IMR-90 (cell line): ENCODE results near the gene TTC28. TPM values are rescaled to one million over a fixed set of nuclear protein-coding genes. Genes with fewer than 3 reads are reported as not detected.

Experiments
- ATAC-seq: fragments of 200-7000 bp; cut with Tn5 transposase; 2 replicates; pipeline ENCODE4 v1.9.1; 2020; ENCODE audit warnings: low read depth, mild to moderate bottlenecking, moderate library complexity
- BruUV-seq: library from RNA; stranded (reverse); fragments of 400-500 nt; replicated peaks from 2 replicates; lab custom pipeline; 2021; lab: Mats Ljungman, UMichigan
- CTCF ChIA-PET: fragments of 300-600 bp; formaldehyde crosslinking; extraction: SDS; loops from one replicate; lab custom pipeline; 2021; ENCODE audit warnings: antibody characterized with exemption; lab: Yijun Ruan, JAX
- POLR2A ChIA-PET: fragments of 300-600 bp; sonication (Branson Sonifier 250); formaldehyde crosslinking; loops from one replicate; lab custom pipeline; 2022; ENCODE audit warnings: antibody characterized with exemption; ENCODE audit not compliant: unreplicated experiment; lab: Charles Lee
- DNase-seq: peaks from one replicate; pipeline ENCODE4 v3.0.0; 2013
- H2AFZ ChIP-seq: replicated peaks from 2 replicates; pipeline ENCODE3; 2013; ENCODE audit warnings: low read length, mild to moderate bottlenecking; ENCODE audit not compliant: poor library complexity
- H2AK5ac ChIP-seq: 2 replicates; pipeline ENCODE4 v1.6.1; 2013; ENCODE audit warnings: low read depth, low read length, inconsistent platforms
- H2AK9ac ChIP-seq: replicated peaks from 2 replicates; pipeline ENCODE3; 2013; ENCODE audit warnings: mild to moderate bottlenecking, low read depth, low read length, moderate library complexity; ENCODE audit not compliant: poor library complexity
- H2BK120ac ChIP-seq: 2 replicates; pipeline ENCODE4 v1.6.1; 2013; ENCODE audit warnings: low read depth, low read length, inconsistent platforms
- H2BK15ac ChIP-seq: 3 replicates; pipeline ENCODE4 v1.6.1; 2013; ENCODE audit warnings: low read depth, low read length, inconsistent platforms
- H2BK20ac ChIP-seq: 2 replicates; pipeline ENCODE4 v1.6.1; 2013; ENCODE audit warnings: low read depth, mild to moderate bottlenecking, inconsistent platforms, low read length, moderate library complexity
- H2BK5ac ChIP-seq: 2 replicates; pipeline ENCODE4 v1.6.1; 2013; ENCODE audit warnings: mild to moderate bottlenecking, low read depth, low read length, inconsistent platforms; ENCODE audit not compliant: poor library complexity, severe bottlenecking
- H3K14ac ChIP-seq: replicated peaks from 2 replicates; pipeline ENCODE4 v1.6.1; 2013; ENCODE audit warnings: low read depth, low read length, inconsistent platforms
- H3K18ac ChIP-seq: 2 replicates; pipeline ENCODE4 v1.6.1; 2013; ENCODE audit warnings: low read depth, low read length, control low read depth
- H3K23ac ChIP-seq: 2 replicates; pipeline ENCODE4 v1.6.1; 2013; ENCODE audit warnings: low read depth, low read length, inconsistent platforms
- H3K27ac ChIP-seq: 2 replicates; pipeline ENCODE4 v1.5.1; 2013; ENCODE audit warnings: mild to moderate bottlenecking, control low read depth, low read length; ENCODE audit not compliant: insufficient read depth
- H3K27me3 ChIP-seq: 2 replicates; pipeline ENCODE4 v1.6.1; 2013; ENCODE audit warnings: low read length; ENCODE audit not compliant: control insufficient read depth, insufficient read depth
- H3K36me3 ChIP-seq: 2 replicates; pipeline ENCODE4 v1.6.1; 2013; ENCODE audit warnings: low read length, mixed read lengths; ENCODE audit not compliant: control insufficient read depth, insufficient read depth
- H3K4ac ChIP-seq: 2 replicates; pipeline ENCODE4 v1.6.1; 2013; ENCODE audit warnings: low read depth, low read length, inconsistent platforms
- H3K4me1 ChIP-seq: 2 replicates; pipeline ENCODE4 v1.6.1; 2013; ENCODE audit warnings: low read length, mixed read lengths; ENCODE audit not compliant: control insufficient read depth, insufficient read depth
- H3K4me2 ChIP-seq: 2 replicates; pipeline ENCODE4 v1.6.1; 2013; ENCODE audit warnings: low read depth, mild to moderate bottlenecking, control low read depth, low read length, moderate library complexity
- H3K4me3 ChIP-seq: 2 replicates; pipeline ENCODE4 v1.5.1; 2013; ENCODE audit warnings: low read depth, mild to moderate bottlenecking, control low read depth, low read length, moderate library complexity; ENCODE audit not compliant: insufficient read depth
- H3K56ac ChIP-seq: 2 replicates; pipeline ENCODE4 v1.6.1; 2013; ENCODE audit warnings: low read length, inconsistent platforms; ENCODE audit not compliant: insufficient read depth; ENCODE audit errors: extremely low read depth
- H3K79me1 ChIP-seq, 2 experiments: 2 replicates each; pipeline ENCODE4 v1.6.1; 2013; ENCODE audit warnings: low read length in 2 of 2, inconsistent platforms in 1 of 2, low read depth in 1 of 2
- H3K9ac ChIP-seq: 2 replicates; pipeline ENCODE4 v1.6.1; 2013; ENCODE audit warnings: low read depth, low read length, control low read depth
- H3K9me1 ChIP-seq: 2 replicates; pipeline ENCODE4 v1.6.1; 2013; ENCODE audit warnings: low read length, inconsistent platforms; ENCODE audit not compliant: insufficient read depth
- H3K9me3 ChIP-seq: 2 replicates; pipeline ENCODE4 v1.6.1; 2013; ENCODE audit warnings: low read length; ENCODE audit not compliant: control insufficient read depth, insufficient read depth
- H4K20me1 ChIP-seq: 2 replicates; pipeline ENCODE4 v1.6.1; 2013; ENCODE audit warnings: low read length, inconsistent platforms; ENCODE audit not compliant: insufficient read depth
- H4K5ac ChIP-seq: 2 replicates; pipeline ENCODE4 v1.6.1; 2013; ENCODE audit warnings: mild to moderate bottlenecking, low read depth, low read length, control low read depth
- H4K8ac ChIP-seq, 2 experiments: 2 replicates each; pipeline ENCODE4 v1.6.1; 2013; ENCODE audit warnings: low read depth in 2 of 2, low read length in 2 of 2, control low read depth in 1 of 2, inconsistent platforms in 1 of 2
- H4K91ac ChIP-seq: 2 replicates; pipeline ENCODE4 v1.6.1; 2013; ENCODE audit warnings: low read depth, low read length, inconsistent platforms; ENCODE audit not compliant: insufficient read depth
- BHLHE40 ChIP-seq: fragments of 150-350 bp; IDR thresholded peaks from 2 replicates; pipeline ENCODE4 v1.6.1; 2016; ENCODE audit warnings: mild to moderate bottlenecking, low read depth, low read length
- CEBPB ChIP-seq: IDR thresholded peaks from 2 replicates; pipeline ENCODE4 v1.6.1; 2012; ENCODE audit warnings: low read depth, low read length, improper control_type of control experiment
- CHD1 ChIP-seq: IDR thresholded peaks from 2 replicates; pipeline ENCODE4 v1.6.1; 2012; ENCODE audit warnings: low read depth, low read length, improper control_type of control experiment
- CTCF ChIP-seq: conservative IDR thresholded peaks from 2 replicates; pipeline ENCODE4 v1.5.1; 2012; ENCODE audit warnings: mild to moderate bottlenecking, low read depth, low read length, improper control_type of control experiment
- ELK1 ChIP-seq: fragments of 150-350 bp; IDR thresholded peaks from 2 replicates; pipeline ENCODE4 v1.6.1; 2016; ENCODE audit warnings: low read depth, mild to moderate bottlenecking, low read length, moderate library complexity, borderline replicate concordance
- FOS ChIP-seq: fragments of 150-350 bp; IDR thresholded peaks from 2 replicates; pipeline ENCODE4 v1.6.1; 2016; ENCODE audit warnings: low read depth, low read length
- MAFK ChIP-seq: IDR thresholded peaks from 2 replicates; pipeline ENCODE4 v1.6.1; 2012; ENCODE audit warnings: low read depth, low read length, improper control_type of control experiment
- MAZ ChIP-seq: IDR thresholded peaks from 2 replicates; pipeline ENCODE4 v1.6.1; 2012; ENCODE audit warnings: low read depth, mild to moderate bottlenecking, low read length, improper control_type of control experiment, moderate library complexity, borderline replicate concordance
- MXI1 ChIP-seq: IDR thresholded peaks from 2 replicates; pipeline ENCODE4 v1.6.1; 2012; ENCODE audit warnings: low read depth, mild to moderate bottlenecking, low read length, moderate library complexity, borderline replicate concordance
- NFE2L2 ChIP-seq: fragments of 150-350 bp; IDR thresholded peaks from 2 replicates; pipeline ENCODE4 v1.6.1; 2016; ENCODE audit warnings: low read depth, mild to moderate bottlenecking, low read length
- POLR2A ChIP-seq: IDR thresholded peaks from 2 replicates; pipeline ENCODE4 v1.6.1; 2012; ENCODE audit warnings: mild to moderate bottlenecking, low read depth, low read length
- RAD21 ChIP-seq: IDR thresholded peaks from 2 replicates; pipeline ENCODE4 v1.6.1; 2012; ENCODE audit warnings: low read length, improper control_type of control experiment
- RCOR1 ChIP-seq: IDR thresholded peaks from 2 replicates; pipeline ENCODE4 v1.6.1; 2012; ENCODE audit warnings: mild to moderate bottlenecking, low read length, improper control_type of control experiment; ENCODE audit not compliant: insufficient replicate concordance
- RFX5 ChIP-seq: IDR thresholded peaks from 2 replicates; pipeline ENCODE4 v1.8.0; 2012; ENCODE audit warnings: low read depth, mild to moderate bottlenecking, low read length, moderate library complexity
- SMC3 ChIP-seq: fragments of 150-350 bp; IDR thresholded peaks from 2 replicates; pipeline ENCODE4 v1.6.1; 2016; ENCODE audit warnings: low read depth, mild to moderate bottlenecking, antibody characterized with exemption, low read length, moderate library complexity
- WGBS, 2 experiments: methylation state at CpG; one replicate each; pipeline versions ENCODE4 v1.1.5 to v1.1.7; 2013; ENCODE audit warnings: missing lambda C conversion rate in 2 of 2; ENCODE audit not compliant: insufficient read length in 1 of 2; ENCODE audit errors: extremely low coverage in 2 of 2; 5-methylcytosine and 5-hydroxymethylcytosine counted together
- dilution Hi-C: fragments of 300-500 bp; cut with HindIII; formaldehyde crosslinking; loops from one replicate; pipeline ENCODE4 v1.14.3; 2018; ENCODE audit warnings: low sequenced_read_pairs; ENCODE audit not compliant: unreplicated experiment
- in situ Hi-C: fragments of 300-500 bp; cut with MboI; formaldehyde crosslinking; loops from 3 replicates; pipeline ENCODE4 v1.14.3; 2019; ENCODE audit warnings: low sequenced_read_pairs, inconsistent platforms, mixed read lengths
- intact Hi-C: fragments of 100-400 bp; cut with micrococcal nuclease; formaldehyde crosslinking; loops from 2 replicates; pipeline ENCODE4 v1.10.0; 2022
- polyA plus RNA-seq, 3 experiments: library from polyadenylated mRNA; depleted of rRNA; stranded (reverse); fragments of >200 nt; gene quantifications; 2 replicates each; pipeline ENCODE4 v1.2.3, GENCODE V29; 2012; ENCODE audit warnings: low replicate concordance in 1 of 3
- total RNA-seq: library from RNA; depleted of rRNA; stranded (reverse); fragments of >200 nt; gene quantifications from 2 replicates; pipeline ENCODE4 v1.2.3, GENCODE V29; 2012
- TF ChIP-seq, protein P1 (sequence below): fragments of 150-350 bp; IDR thresholded peaks from 2 replicates; pipeline ENCODE4 v1.6.1; 2017; ENCODE audit warnings: mild to moderate bottlenecking, antibody characterized with exemption, low read length, low read depth

TTC28 gene
- total and polyA plus RNA-seq, 2 of the 4 experiments (the other 2 are of a cell fraction): 5.6 to 13.3 TPM

GRCh38 chr22:28058036-28058435, 621.6 kb downstream of the TTC28 start:
- in situ Hi-C loops (loop anchor here (10.0 to 25.0 kb wide), 2 partner anchors 379 to 777 kb away; no protein-coding TSS in a partner anchor), dilution Hi-C loops (no loop called here), intact Hi-C loops (no loop called here)
- H3K36me3 ChIP-seq: no peaks in the 10 kb centered on the region
- no TSS peak for BruUV-seq
- no peaks in the 10 kb centered on the region for H3K27me3 ChIP-seq
- H2AFZ ChIP-seq: no peak overlapping the region
- H3K4me2 ChIP-seq: no peak overlapping the region
- H3K14ac ChIP-seq: no peak overlapping the region
- DNase-seq: no peak
- no peak overlapping the region for H2AK9ac ChIP-seq
- H3K18ac ChIP-seq: no peak overlapping the region
- no peak overlapping the region for H3K23ac ChIP-seq
- H2BK5ac ChIP-seq: no peak overlapping the region
- H3K9me1 ChIP-seq: no peaks in the 10 kb centered on the region
- no peak overlapping the region for H3K4ac ChIP-seq
- H4K20me1 ChIP-seq: no peaks in the 10 kb centered on the region
- H2BK20ac ChIP-seq: no peak overlapping the region
- POLR2A ChIA-PET: no interaction called here
- H3K27ac ChIP-seq: no peak overlapping the region
- H3K4me3 ChIP-seq: no peak overlapping the region
- no peak for ATAC-seq
- H3K9me3 ChIP-seq: no peaks in the 10 kb centered on the region; the same call in 1 of the 2 replicates
- TF ChIP-seq POLR2A (no peak), MXI1 (no peak), ELK1 (no peak), BHLHE40 (no peak), CHD1 (no peak), SMC3 (no peak), FOS (no peak), RCOR1 (no peak), RFX5 (no peak), CTCF (no peak), MAZ (no peak), NFE2L2 (no peak), RAD21 (no peak), CEBPB (no peak), MAFK (no peak)
- TF ChIP-seq, protein P1, sequence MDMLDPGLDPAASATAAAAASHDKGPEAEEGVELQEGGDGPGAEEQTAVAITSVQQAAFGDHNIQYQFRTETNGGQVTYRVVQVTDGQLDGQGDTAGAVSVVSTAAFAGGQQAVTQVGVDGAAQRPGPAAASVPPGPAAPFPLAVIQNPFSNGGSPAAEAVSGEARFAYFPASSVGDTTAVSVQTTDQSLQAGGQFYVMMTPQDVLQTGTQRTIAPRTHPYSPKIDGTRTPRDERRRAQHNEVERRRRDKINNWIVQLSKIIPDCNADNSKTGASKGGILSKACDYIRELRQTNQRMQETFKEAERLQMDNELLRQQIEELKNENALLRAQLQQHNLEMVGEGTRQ: no peak
- no CpG with 5 or more reads among the region's 2 CpGs for WGBS, 2 experiments
- H3K79me1 ChIP-seq: 0 out of 4 replicates have a peak, but pooled peaks cover 0 to 2% of the 10 kb centered on the region in 2 experiments
- CTCF ChIA-PET: no interaction called here
- no peak overlapping the region for H4K5ac ChIP-seq
- H2BK15ac ChIP-seq: no peak overlapping the region
- H4K8ac ChIP-seq: no peak overlapping the region
- H3K9ac ChIP-seq: no peak overlapping the region
- H2AK5ac ChIP-seq: no peak overlapping the region
- peaks cover 3% of the 10 kb centered on the region; the same call in 1 of the 2 replicates for H3K4me1 ChIP-seq
- H3K56ac ChIP-seq: no peak overlapping the region
- no peak overlapping the region for H2BK120ac ChIP-seq
- H4K91ac ChIP-seq: no peak overlapping the region
